NCI-H1105 treated with DMSO at 0.1 percent for 48 hours (cell line): ENCODE measurements around the gene PSMD11.

Source experiments
- DNase-seq: peaks from one replicate; lab custom pipeline; 2025; lab: John Stamatoyannopoulos, UW

PSMD11 gene

GRCh38 chr17:32467949-32468348 lies 23.6 kb downstream of the PSMD11 start:
- no peak for DNase-seq

- DNase-seq, result no peak
These were observed 26.3 kb downstream of the PSMD11 start for GRCh38 chr17:32470405-32471167.

GRCh38 chr17:32471652-32472051 lies 27.3 kb downstream of the PSMD11 start:
- no peak for DNase-seq

GRCh38 chr17:32475258-32475657 lies 30.9 kb downstream of the PSMD11 start:
- no peak for DNase-seq

GRCh38 chr17:32477220-32477619 lies 32.9 kb downstream of the PSMD11 start:
- no peak for DNase-seq

GRCh38 chr17:32479074-32479617 lies 34.8 kb downstream of the PSMD11 start:
- DNase-seq, result no peak

- no peak for DNase-seq
These were observed 36.9 kb downstream of the PSMD11 start for GRCh38 chr17:32481193-32481592.

GRCh38 chr17:32482568-32483320 lies 38.4 kb downstream of the PSMD11 start:
- no peak for DNase-seq

- peak; percentile 67 for DNase-seq
These were observed 39.2 kb downstream of the PSMD11 start for GRCh38 chr17:32483451-32484019.

- DNase-seq, result no peak
These were observed 39.7 kb downstream of the PSMD11 start for GRCh38 chr17:32484041-32484461.

- DNase-seq, result no peak
These were observed 40.3 kb downstream of the PSMD11 start for GRCh38 chr17:32484628-32485027.

- no peak for DNase-seq
These were observed 41.2 kb downstream of the PSMD11 start for GRCh38 chr17:32485261-32486110.

- peak; percentile 76 for DNase-seq
These were observed 41.9 kb downstream of the PSMD11 start for GRCh38 chr17:32486111-32486700.

- DNase-seq, result peak; percentile 56
These were observed 42.6 kb downstream of the PSMD11 start, which contains the start of gene CDK5R1 for GRCh38 chr17:32486701-32487472. CDK5R1 (plus strand) TSS chr17:32486993; CDS start chr17:32487621, 628 bp downstream.

- DNase-seq, result no peak
These were observed 43.3 kb downstream of the PSMD11 start for GRCh38 chr17:32487473-32488176.

- no peak for DNase-seq
These were observed 43.9 kb downstream of the PSMD11 start for GRCh38 chr17:32488177-32488542.

GRCh38 chr17:32488604-32489180 lies 44.4 kb downstream of the PSMD11 start:
- no peak for DNase-seq

GRCh38 chr17:32489320-32490100 lies 45.2 kb downstream of the PSMD11 start:
- no peak for DNase-seq

GRCh38 chr17:32490101-32490482 lies 45.8 kb downstream of the PSMD11 start:
- no peak for DNase-seq
